Measurements from ENCODE around the gene RPP40.

Gene RPP40

DNA sequence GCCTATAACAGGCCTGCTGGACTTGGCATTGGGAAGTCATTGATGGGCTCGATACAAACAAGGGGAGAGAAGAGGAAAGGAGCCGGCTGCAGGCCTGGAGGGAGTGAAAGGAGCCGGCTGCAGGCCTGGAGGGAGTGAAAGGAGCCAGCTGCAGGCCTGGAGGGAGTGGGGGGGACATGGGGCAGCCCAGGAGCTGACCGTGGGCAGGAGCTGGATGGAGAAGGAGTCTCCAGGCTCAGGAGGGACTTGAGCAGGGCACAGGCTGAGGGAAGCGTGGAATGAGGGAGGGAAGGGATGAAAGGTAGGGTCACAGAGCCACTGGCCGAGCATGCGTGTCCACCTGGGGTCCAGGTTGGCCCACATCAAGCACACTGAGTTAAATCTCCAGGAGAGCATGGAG lies 32.0 kb downstream of the RPP40 start:
- in situ Hi-C loops (cut with HindIII; ENCODE audit: low sequenced_read_pairs), result no loop called here

DNA sequence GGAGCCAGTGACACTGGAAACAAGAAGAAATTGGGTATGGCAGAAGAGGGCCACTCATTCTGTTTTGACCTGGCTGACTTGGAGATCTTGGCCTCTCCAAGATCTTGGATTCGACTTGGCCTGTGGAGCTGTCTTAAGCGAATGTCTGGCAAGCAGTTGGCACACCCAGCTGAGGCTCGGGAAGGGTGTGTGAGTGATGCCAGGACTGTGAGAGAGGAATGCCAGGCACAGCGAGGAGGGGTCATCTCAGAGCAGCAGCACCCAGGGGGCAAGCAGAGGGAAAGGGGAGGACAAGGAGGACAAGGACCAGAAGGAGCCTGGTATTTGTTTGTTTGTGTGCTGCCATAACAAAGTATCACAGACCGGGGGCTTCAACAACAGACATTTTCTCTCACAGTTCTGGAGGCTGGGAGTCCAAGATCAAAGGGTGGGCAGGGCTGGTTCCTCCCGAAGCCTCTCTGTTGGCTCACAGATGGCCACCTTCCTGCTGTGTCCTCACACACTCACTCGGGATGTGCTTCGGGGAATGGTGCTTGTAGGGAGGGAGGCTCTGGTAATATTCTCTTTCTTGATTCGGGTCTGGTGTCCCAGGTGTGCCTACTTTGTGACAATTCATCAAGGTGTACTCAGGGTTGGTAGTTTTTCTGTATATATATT lies 33.0 kb downstream of the RPP40 start:
- in situ Hi-C loops (cut with HindIII; ENCODE audit: low sequenced_read_pairs), result no loop called here

DNA sequence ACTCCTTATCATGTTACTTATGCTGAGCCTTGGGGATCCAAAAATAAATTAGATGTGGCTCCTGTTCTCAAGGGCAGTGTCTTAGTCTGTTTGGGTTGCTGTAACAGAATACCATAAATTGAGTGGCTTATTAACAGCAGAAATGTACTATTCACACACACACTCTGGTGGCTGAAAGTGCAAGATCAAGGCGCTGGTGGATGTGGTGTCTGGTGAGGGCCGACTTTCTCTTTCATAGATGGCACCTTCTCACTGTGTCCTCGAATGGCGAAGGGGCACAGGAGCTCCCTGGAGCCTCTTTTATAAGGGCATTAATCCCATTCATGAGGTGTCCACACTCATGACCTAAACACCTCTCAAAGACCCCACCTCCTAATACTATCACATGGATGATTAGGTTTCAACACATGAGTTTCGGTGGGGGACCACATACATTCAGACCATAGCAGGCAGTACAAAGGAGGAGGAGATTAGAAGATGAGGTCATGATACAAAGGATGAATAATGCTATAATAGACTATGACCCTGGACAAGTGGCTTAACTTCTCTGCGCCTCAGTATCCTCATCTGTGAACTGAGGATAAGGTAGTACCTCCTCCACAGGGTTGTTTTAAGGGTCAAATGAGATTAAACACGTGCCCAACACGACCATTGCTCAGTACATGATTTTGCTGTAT lies 34.1 kb downstream of the RPP40 start:
- in situ Hi-C loops (cut with HindIII; ENCODE audit: low sequenced_read_pairs), result no loop called here

DNA sequence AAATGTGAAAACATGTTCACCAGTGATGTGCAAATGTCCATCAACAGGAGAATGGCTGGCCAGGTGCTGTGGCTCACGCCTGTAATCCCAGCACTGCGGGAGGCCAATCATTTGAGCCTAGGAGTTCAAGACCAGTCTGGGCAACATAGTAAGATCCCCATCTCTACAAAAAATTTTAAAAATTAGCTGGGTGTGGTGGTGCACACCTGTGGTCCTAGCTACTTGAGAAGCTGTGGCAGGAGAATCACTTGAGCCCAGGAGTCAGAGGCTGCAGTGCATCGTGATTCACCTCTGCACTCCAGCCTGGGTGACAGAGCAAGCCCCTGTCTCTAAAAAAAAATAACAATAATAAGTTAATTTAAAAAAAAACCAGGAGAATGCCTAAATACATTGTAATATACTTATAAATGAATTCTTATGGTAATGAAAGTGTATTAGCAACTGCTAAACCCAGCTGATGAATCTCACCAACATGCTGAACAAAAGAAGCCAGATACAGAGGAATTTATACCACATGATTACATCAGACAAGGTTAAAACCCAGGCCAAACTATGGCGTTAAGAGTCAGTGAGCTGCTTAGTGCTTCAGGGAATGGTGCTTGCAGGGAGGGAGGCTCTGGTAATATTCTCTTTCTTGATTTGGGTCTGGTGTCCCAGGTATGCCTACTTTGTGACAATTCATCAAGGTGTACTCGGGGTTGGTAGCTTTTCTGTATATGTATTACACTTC lies 36.4 kb downstream of the RPP40 start:
- in situ Hi-C loops (cut with HindIII; ENCODE audit: low sequenced_read_pairs), result no loop called here

DNA sequence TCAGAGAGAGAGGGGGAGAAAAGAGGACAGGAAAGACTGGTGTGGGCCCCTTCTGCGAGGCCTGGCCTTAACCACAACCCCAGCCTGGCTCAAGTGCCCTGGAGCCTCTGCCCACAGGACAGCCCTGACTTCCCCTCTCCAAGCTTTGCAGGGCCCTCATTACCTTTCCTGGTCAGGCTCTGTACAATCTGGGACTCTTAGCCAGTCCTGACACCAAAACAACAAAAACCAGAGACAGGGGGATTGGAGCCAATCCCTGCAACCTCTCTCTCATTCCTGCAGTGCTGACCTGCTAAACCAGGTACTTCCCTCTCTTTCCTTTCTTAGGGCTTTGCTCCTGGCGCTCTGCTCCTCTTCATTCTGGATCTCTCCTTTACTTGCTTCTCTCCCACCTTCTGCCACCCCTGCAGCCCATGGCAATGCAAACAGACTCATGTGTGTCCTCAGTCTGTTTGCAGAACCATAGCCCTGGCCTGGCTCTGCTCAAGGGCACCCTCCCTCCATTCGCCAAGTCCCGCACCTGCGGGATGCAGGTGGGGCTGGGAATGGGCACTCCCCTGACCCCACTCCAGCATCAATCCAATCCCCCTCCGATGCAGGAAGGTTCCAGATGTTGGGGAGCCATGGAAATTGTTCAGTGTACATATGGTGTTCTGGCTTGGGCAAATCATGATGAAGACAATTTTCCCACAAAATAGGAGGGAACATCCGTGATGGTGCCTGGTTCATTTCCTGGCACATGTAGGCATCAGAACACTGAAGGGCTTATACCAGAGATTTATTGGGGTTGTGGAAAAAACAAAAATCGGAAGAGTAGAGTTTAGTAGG lies 38.1 kb downstream of the RPP40 start:
- in situ Hi-C loops (cut with HindIII; ENCODE audit: low sequenced_read_pairs), result no loop called here

DNA sequence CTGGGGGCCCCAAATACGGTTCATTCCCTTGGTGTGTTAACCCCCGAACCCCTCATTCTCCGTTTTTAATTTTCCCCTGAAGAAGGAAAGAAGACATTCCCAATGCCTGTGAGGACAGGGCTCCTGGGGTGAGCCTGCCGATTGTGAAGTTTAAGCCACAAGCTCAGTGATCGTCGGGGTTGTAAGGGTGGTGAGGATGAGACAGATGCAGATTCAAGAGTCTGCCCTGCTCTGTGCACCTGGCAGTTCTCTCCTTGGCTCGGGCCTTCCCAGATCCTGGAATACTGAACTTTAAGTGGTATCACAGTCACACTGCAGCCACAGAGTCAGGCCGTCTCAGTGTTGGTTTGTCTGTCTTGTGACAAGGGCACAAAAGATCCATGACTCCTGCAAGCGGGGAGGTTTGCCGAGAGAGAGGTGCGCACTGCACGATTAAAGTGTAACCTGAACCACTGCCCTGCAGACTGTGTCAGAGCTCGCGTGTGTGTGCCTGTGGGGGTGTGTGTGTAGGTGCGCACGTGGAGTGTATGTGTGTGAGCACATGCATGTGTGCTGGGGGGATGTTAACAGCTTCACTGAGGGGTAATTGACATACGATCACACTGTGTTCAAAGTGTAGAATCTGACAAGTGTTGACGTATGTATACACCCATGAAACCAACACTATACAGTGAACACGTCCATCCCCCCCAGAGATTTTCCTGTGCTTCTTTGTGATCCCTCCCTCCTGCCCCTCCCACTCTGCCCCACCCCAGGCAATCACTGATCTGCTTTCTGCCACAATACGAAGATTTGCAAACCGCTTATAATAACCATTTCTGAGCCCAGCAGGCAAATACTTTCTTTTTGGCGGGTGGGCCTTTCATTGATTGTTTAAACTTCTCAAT lies 38.9 kb downstream of the RPP40 start:
- in situ Hi-C loops (cut with HindIII; ENCODE audit: low sequenced_read_pairs), result no loop called here

- in situ Hi-C loops (cut with HindIII; ENCODE audit: low sequenced_read_pairs), result no loop called here
These were observed 40.9 kb downstream of the RPP40 start for GRCh38 chr6:4962905-4963304.

DNA sequence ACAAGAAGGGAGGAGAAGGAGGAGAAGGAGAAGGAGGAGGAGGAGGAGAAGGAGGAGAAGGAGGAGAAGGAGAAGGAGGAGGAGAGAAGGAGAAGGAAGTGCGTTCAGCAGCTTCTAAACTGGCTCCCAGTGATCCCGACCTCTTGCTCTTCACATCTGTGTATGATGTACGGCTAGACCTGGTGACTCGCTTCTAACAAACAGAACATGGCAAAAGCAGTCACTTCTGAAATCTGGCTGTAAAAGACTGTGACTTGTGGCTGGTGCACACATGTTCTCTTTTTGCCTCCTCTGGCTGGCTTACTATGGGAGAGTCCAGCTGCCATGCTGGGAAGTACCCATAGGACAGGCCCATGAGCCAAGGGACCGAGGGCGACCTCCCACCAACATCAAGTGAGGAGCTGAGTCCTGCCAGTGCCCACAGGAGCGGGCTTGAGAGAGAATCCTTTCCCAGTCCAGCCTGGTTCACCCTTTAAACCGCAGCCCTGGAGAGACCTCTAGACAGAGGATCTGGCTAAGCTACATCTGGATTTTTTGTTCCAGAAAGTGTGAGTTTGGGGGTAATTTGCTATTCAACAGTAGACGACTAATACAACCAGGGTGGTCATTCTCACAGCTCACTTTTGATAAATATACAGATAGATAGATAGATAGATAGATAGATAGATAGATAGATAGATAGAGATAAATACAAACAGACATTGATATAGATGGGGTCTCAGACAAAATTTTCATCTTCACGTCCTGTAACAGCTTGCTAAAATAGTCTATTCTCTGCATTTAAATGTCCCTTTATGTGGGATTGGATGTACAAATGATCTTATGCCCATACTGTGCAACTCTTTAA lies 42.3 kb downstream of the RPP40 start:
- in situ Hi-C loops (cut with HindIII; ENCODE audit: low sequenced_read_pairs), result no loop called here

DNA sequence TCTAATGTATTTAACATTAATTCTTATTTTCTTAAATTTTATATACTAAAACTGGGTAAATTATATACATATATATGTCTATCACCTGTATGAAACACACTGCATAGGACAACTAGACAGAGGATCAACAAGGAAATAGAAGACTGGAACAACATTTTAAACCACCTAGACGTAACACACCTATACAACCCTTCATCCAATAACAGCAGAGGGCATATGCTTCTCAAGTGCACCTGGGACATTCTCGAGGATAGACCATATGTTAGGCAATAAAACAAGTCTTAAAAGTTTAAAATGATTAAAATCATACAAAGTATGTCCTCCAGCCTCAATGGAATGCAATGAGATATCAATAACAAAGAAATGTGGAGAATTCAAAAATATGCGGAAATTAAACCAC lies 45.2 kb downstream of the RPP40 start:
- in situ Hi-C loops (cut with HindIII; ENCODE audit: low sequenced_read_pairs), result no loop called here

GRCh38 chr6:4957521-4958231 lies 46.2 kb downstream of the RPP40 start:
- in situ Hi-C loops (cut with HindIII; ENCODE audit: low sequenced_read_pairs), result no loop called here

DNA sequence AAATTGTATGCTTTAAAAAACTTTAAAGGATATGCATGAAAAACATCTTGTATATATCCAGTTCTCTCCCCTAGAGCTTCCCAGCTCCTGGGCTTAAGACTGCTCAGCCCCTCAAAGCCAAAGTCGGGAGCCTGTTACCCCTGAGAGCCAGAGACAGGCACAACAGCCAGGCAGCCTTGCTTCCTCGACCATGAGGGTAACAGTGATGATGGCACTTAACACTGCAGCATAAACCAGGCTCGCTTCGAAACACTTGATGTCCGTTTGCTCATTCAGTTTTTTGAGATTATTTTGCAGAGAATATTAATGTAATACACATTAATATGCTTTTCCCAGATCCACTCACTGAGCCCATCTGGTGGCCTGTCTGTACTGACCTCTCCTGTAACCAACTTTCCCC lies 47.2 kb downstream of the RPP40 start:
- in situ Hi-C loops (cut with HindIII; ENCODE audit: low sequenced_read_pairs), result no loop called here

DNA sequence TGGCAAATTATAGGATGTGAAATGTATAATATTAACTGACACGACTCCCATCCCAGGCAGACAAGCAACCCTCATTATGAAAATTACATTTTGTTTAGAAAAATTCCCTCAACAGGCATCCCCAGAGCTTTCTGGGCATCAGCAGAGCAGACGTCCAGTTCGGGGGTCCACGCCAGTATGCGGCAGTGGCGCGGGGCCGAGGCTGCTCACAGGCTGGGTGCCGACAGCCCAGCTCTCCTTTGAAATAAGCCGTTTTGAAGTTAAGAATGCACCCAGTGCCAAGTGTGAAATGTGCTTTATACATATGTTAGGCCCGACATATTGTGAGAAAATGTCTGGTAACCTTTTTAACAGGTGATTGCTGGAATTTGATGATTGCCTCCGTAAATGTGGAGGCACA lies 50.4 kb downstream of the RPP40 start:
- in situ Hi-C loops (cut with HindIII; ENCODE audit: low sequenced_read_pairs), result no loop called here

DNA sequence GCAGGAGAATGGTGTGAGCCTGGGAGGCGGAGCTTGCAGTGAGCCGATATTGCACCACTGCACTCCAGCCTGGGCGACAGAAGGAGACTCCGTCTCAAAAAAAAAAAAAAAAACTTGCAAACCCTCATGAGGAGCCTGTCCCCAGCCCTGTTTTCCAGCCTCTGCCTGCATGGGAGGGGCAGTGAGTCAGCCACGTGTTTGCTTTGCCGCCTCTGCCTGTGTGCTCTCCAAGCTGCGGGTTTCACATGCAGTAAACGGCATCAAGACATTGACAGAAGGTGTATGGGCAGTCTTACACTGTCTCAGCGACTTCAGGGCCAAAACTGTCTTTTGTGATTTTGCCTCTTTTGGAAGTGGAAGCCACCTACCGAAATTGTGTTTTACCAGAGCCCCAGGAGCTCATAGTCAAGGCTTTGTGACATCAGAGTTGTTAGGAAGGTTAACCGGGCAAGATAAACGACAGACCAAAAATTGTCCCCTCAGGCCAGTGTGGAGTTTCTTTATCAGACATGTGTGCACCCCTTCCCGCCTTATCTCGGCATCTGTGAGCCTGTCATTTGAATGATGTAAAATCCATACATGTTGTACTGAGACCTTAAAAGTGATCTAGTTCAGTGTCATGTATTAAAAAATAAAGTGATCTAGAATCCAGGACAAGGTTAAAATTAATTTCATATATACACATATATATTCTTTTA lies 52.9 kb downstream of the RPP40 start:
- in situ Hi-C loops (cut with HindIII; ENCODE audit: low sequenced_read_pairs), result no loop called here

GRCh38 chr6:4950076-4950475 lies 53.8 kb downstream of the RPP40 start:
- in situ Hi-C loops (cut with HindIII; ENCODE audit: low sequenced_read_pairs), result no loop called here

GRCh38 chr6:4948781-4949450 lies 54.9 kb downstream of the RPP40 start:
- in situ Hi-C loops (cut with HindIII; ENCODE audit: low sequenced_read_pairs), result no loop called here

GRCh38 chr6:4947716-4948115 lies 56.1 kb downstream of the RPP40 start:
- in situ Hi-C loops (cut with HindIII; ENCODE audit: low sequenced_read_pairs), result no loop called here

- in situ Hi-C loops (cut with HindIII; ENCODE audit: low sequenced_read_pairs), result no loop called here
These were observed 57.3 kb downstream of the RPP40 start for GRCh38 chr6:4946521-4946920.
